Spleen (tissue), 7 donors: Measurements from ENCODE around the gene SDCBP2.

Experiments used
- POLR2A ChIP-seq, 3 donors: fragments of 450-650 bp; IDR thresholded peaks; one replicate each; pipeline ENCODE4 v1.5.1; 2017; ENCODE audit warnings: antibody characterized with exemption in 3 of 3, mild to moderate bottlenecking in 1 of 3
- POLR2AphosphoS5 ChIP-seq, 3 donors: sonication (generic); formaldehyde crosslinking; IDR thresholded peaks; one replicate each; pipeline ENCODE4 v1.5.1; 2017; ENCODE audit warnings: antibody characterized with exemption in 3 of 3
- TF ChIP-seq, protein P1 (sequence below), 11 experiments: fragments of 200-600 bp in 7 of 11; fragments of 450-650 bp in 4 of 11; sonication (generic) in 4 of 11; IDR thresholded peaks in 8 of 11; conservative IDR thresholded peaks in 3 of 11; 1 replicate in 7 of 11; 2 replicates in 4 of 11; pipeline versions ENCODE4 v1.4.0 to v1.8.0; 2016 to 2021; ENCODE audit warnings: antibody characterized with exemption in 11 of 11, inconsistent platforms in 4 of 11, mild to moderate bottlenecking in 1 of 11
- donor health status: DM: no; HTN: no; CAD: no; lungs with moderate emphysema.
- donor health status: DM: no; HTN: no; CAD: no.
- donor health status: DM: no; HTN: no; CAD: no.

GRCh38 chr20:1338801-1339200 lies 9.9 kb upstream of the SDCBP2 start:
- TF ChIP-seq POLR2A (IDR thresholded peaks at IDR 0.05), result no peak
- TF ChIP-seq POLR2AphosphoS5 (IDR thresholded peaks at IDR 0.05), result no peak
- TF ChIP-seq, protein P1, sequence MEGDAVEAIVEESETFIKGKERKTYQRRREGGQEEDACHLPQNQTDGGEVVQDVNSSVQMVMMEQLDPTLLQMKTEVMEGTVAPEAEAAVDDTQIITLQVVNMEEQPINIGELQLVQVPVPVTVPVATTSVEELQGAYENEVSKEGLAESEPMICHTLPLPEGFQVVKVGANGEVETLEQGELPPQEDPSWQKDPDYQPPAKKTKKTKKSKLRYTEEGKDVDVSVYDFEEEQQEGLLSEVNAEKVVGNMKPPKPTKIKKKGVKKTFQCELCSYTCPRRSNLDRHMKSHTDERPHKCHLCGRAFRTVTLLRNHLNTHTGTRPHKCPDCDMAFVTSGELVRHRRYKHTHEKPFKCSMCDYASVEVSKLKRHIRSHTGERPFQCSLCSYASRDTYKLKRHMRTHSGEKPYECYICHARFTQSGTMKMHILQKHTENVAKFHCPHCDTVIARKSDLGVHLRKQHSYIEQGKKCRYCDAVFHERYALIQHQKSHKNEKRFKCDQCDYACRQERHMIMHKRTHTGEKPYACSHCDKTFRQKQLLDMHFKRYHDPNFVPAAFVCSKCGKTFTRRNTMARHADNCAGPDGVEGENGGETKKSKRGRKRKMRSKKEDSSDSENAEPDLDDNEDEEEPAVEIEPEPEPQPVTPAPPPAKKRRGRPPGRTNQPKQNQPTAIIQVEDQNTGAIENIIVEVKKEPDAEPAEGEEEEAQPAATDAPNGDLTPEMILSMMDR (IDR thresholded peaks at IDR 0.05 in 8 of 11, conservative IDR thresholded peaks at IDR 0.05 in 3 of 11), result no peak
